ENCODE measurements around the gene LGR4. TPM values are rescaled to one million over a fixed set of nuclear protein-coding genes. Genes with fewer than 3 reads are reported as not detected.

The LGR4 gene
- total RNA-seq, 2 experiments from 2014 or later = 0.04 TPM; not detected in 1

GRCh38 chr11:27408246-27408800 lies 64.3 kb downstream of the LGR4 start:
- CTCF ChIA-PET = no interaction called here

GRCh38 chr11:27406498-27407354 lies 65.9 kb downstream of the LGR4 start:
- ChIA-PET CTCF (no interaction called here), POLR2A (no interaction called here)

More at GRCh38 chr11:27408246-27408800, 64.3 kb downstream of the LGR4 start:
- POLR2A ChIA-PET = no interaction called here

- POLR2A ChIA-PET = no interaction called here
- CTCF ChIA-PET = no interaction called here
These were observed 67.5 kb downstream of the LGR4 start for GRCh38 chr11:27405134-27405533.

- ChIA-PET CTCF (interaction anchor here (0.6 kb wide), 1 partner anchor 41 kb away, joined by 3 read pairs; no protein-coding TSS in a partner anchor), POLR2A (no interaction called here)
These were observed 68.2 kb downstream of the LGR4 start for GRCh38 chr11:27404427-27404826.

- CTCF ChIA-PET = no interaction called here
- POLR2A ChIA-PET = no interaction called here
These were observed 69.4 kb downstream of the LGR4 start for GRCh38 chr11:27403195-27403594.

- ChIA-PET POLR2A (no interaction called here), CTCF (no interaction called here)
These were observed 70.1 kb downstream of the LGR4 start for GRCh38 chr11:27402450-27402849.

- ChIA-PET POLR2A (no interaction called here), CTCF (no interaction called here)
These were observed 70.7 kb downstream of the LGR4 start for GRCh38 chr11:27401833-27402316.

- CTCF ChIA-PET = no interaction called here
These were observed 71.2 kb downstream of the LGR4 start for GRCh38 chr11:27401280-27401832.

GRCh38 chr11:27398400-27398770 lies 74.2 kb downstream of the LGR4 start:
- POLR2A ChIA-PET = no interaction called here
- CTCF ChIA-PET = no interaction called here

More at GRCh38 chr11:27401280-27401832, 71.2 kb downstream of the LGR4 start:
- POLR2A ChIA-PET = no interaction called here

GRCh38 chr11:27397624-27398399 lies 74.8 kb downstream of the LGR4 start:
- ChIA-PET POLR2A (no interaction called here), CTCF (no interaction called here)

- POLR2A ChIA-PET = no interaction called here
- CTCF ChIA-PET = no interaction called here
These were observed 76.2 kb downstream of the LGR4 start for GRCh38 chr11:27396259-27396839.

GRCh38 chr11:27395556-27396258 lies 76.9 kb downstream of the LGR4 start:
- CTCF ChIA-PET = no interaction called here

GRCh38 chr11:27394781-27395228 lies 77.8 kb downstream of the LGR4 start:
- CTCF ChIA-PET = no interaction called here
- POLR2A ChIA-PET = no interaction called here

More at GRCh38 chr11:27395556-27396258, 76.9 kb downstream of the LGR4 start:
- POLR2A ChIA-PET = no interaction called here

- POLR2A ChIA-PET = interaction anchor here (0.7 kb wide), 1 partner anchor 1107 kb away, joined by 3 read pairs; no protein-coding TSS in a partner anchor
- CTCF ChIA-PET = no interaction called here
These were observed 80.1 kb downstream of the LGR4 start for GRCh38 chr11:27392278-27393114.

- CTCF ChIA-PET = interaction anchor here (0.6 kb wide), 1 partner anchor 597 kb away, joined by 3 read pairs; no protein-coding TSS in a partner anchor
- POLR2A ChIA-PET = no interaction called here
These were observed 81.1 kb downstream of the LGR4 start for GRCh38 chr11:27391331-27392015.

- ChIA-PET CTCF (interaction anchor here (0.6 kb wide), 1 partner anchor 598 kb away, joined by 3 read pairs; no protein-coding TSS in a partner anchor), POLR2A (no interaction called here)
These were observed 82.0 kb downstream of the LGR4 start for GRCh38 chr11:27390318-27391295.

- ChIA-PET POLR2A (no interaction called here), CTCF (no interaction called here)
These were observed 83.7 kb downstream of the LGR4 start for GRCh38 chr11:27388869-27389268.
